GM12801 (cell line): ENCODE data around the gene GATD1.

Experiments
- CTCF ChIP-seq: IDR thresholded peaks from one replicate; pipeline ENCODE4 v1.5.1; 2011; ENCODE audit warnings: control low read depth; ENCODE audit not compliant: insufficient read length; ENCODE audit errors: extremely low read depth

The GATD1 gene

GRCh38 chr11:792535-792821 lies 15.2 kb upstream of the GATD1 start:
- TF ChIP-seq CTCF: no peak

GRCh38 chr11:791658-792534 lies 14.6 kb upstream of the GATD1 start:
- no peak for TF ChIP-seq CTCF

- no peak for TF ChIP-seq CTCF
Observed at GRCh38 chr11:790721-791564, 13.7 kb upstream of the GATD1 start.

- no peak for TF ChIP-seq CTCF
Observed at GRCh38 chr11:789943-790342, 12.7 kb upstream of the GATD1 start, which contains the start of gene CEND1. Gene CEND1 (minus strand): TSS chr11:790090. CDS start chr11:788576, 1,514 bp downstream.

- no peak for TF ChIP-seq CTCF
Observed at GRCh38 chr11:788953-789940, 12.0 kb upstream of the GATD1 start.

- no peak for TF ChIP-seq CTCF
Observed at GRCh38 chr11:788009-788640, 10.8 kb upstream of the GATD1 start.
